Spleen (tissue), 11 donors: Measurements from ENCODE around the gene VEZT. TPM values are rescaled to one million over a fixed set of nuclear protein-coding genes. Genes with fewer than 3 reads are reported as not detected.
"Not testable (repeated sequence)": the region's sequence is repeated elsewhere in the genome, so short reads cannot be mapped to it uniquely, and the experiment has no call there.

Experiments used
- DNase-seq: peaks from one replicate; pipeline ENCODE4 v3.0.0-alpha.2; 2020
- H3K27ac ChIP-seq, 8 donors: fragments of 200-600 bp; sonication (generic) in 7 of 8; 1 replicate in 4 of 8; 2 replicates in 4 of 8; pipeline versions ENCODE4 v1.5.0 to v1.8.0; 2016 to 2021; ENCODE audit warnings: inconsistent platforms in 4 of 8, mild to moderate bottlenecking in 4 of 8, moderate library complexity in 1 of 8
- H3K27me3 ChIP-seq, 7 donors: fragments of 200-600 bp; sonication (generic) in 6 of 7; replicated peaks in 1 of 7; 1 replicate in 4 of 7; 2 replicates in 3 of 7; pipeline versions ENCODE4 v1.5.0 to v1.8.0; 2016 to 2021; ENCODE audit warnings: inconsistent platforms in 3 of 7, mild to moderate bottlenecking in 1 of 7
- H3K36me3 ChIP-seq, 6 donors: fragments of 200-600 bp; sonication (generic) in 5 of 6; 1 replicate in 4 of 6; 2 replicates in 2 of 6; pipeline versions ENCODE4 v1.5.0 to v1.8.0; 2016 to 2021; ENCODE audit warnings: inconsistent platforms in 2 of 6
- H3K4me1 ChIP-seq, 6 donors: fragments of 200-600 bp; sonication (generic) in 5 of 6; 1 replicate in 3 of 6; 2 replicates in 3 of 6; pipeline versions ENCODE4 v1.5.0 to v1.8.0; 2016 to 2021; ENCODE audit warnings: inconsistent platforms in 3 of 6
- H3K4me3 ChIP-seq, 8 donors: fragments of 200-600 bp; sonication (generic) in 7 of 8; 1 replicate in 4 of 8; 2 replicates in 4 of 8; pipeline versions ENCODE4 v1.5.0 to v1.8.0; 2016 to 2021; ENCODE audit warnings: inconsistent platforms in 4 of 8, mild to moderate bottlenecking in 4 of 8, moderate library complexity in 2 of 8
- H3K9me3 ChIP-seq, 8 donors: fragments of 200-600 bp; sonication (generic) in 7 of 8; 1 replicate in 4 of 8; 2 replicates in 4 of 8; pipeline versions ENCODE4 v1.5.0 to v1.8.0; 2016 to 2021; ENCODE audit warnings: inconsistent platforms in 4 of 8
- CTCF ChIP-seq, 11 experiments: fragments of 200-600 bp in 7 of 11; fragments of 450-650 bp in 4 of 11; sonication (generic) in 4 of 11; IDR thresholded peaks in 8 of 11; conservative IDR thresholded peaks in 3 of 11; 1 replicate in 7 of 11; 2 replicates in 4 of 11; pipeline versions ENCODE4 v1.4.0 to v1.8.0; 2016 to 2021; ENCODE audit warnings: antibody characterized with exemption in 11 of 11, inconsistent platforms in 4 of 11, mild to moderate bottlenecking in 1 of 11
- POLR2A ChIP-seq, 3 donors: fragments of 450-650 bp; IDR thresholded peaks; one replicate each; pipeline ENCODE4 v1.5.1; 2017; ENCODE audit warnings: antibody characterized with exemption in 3 of 3, mild to moderate bottlenecking in 1 of 3
- POLR2AphosphoS5 ChIP-seq, 3 donors: sonication (generic); formaldehyde crosslinking; IDR thresholded peaks; one replicate each; pipeline ENCODE4 v1.5.1; 2017; ENCODE audit warnings: antibody characterized with exemption in 3 of 3
- WGBS, 5 donors: extraction: QIAGEN DNeasy Blood & Tissue Kit in 3 of 5; methylation state at CpG; one replicate each; pipeline versions ENCODE4 v1.1.5 to v1.1.7; 2013 to 2018; 5-methylcytosine and 5-hydroxymethylcytosine counted together
- intact Hi-C: fragments of 100-400 bp; cut with DNase I; formaldehyde crosslinking; loops from one replicate; pipeline ENCODE4 v1.15.0; 2023; ENCODE audit warnings: low total_unique reads
- polyA plus RNA-seq, 3 donors: library from polyadenylated mRNA; stranded (reverse); fragments of 200-250 nt; gene quantifications; one replicate each; pipeline ENCODE4 v1.2.1, GENCODE V29; 2013
- total RNA-seq, 7 donors: library from RNA; depleted of rRNA in 3 of 7; stranded (reverse); fragments of >200 nt in 3 of 7; fragmentation: NEBNext Ultra II Directional in 4 of 7; extraction: Animal tissue kit (Norgen Biotek cat#: 25700) in 4 of 7; gene quantifications; one replicate each; pipeline versions ENCODE4 v1.1.0 to v1.2.1, GENCODE V29; 2016 to 2021
- donor health status: healthy with polysubstance abuse.
- donor health status: DM: no; HTN: no; CAD: no; lungs with moderate emphysema.
- donor health status: DM: no; HTN: no; CAD: no.
- donor health status: Bipolar disorder and iron deficiency.
- donor health status: healthy.
- donor health status: DM: no; HTN: no; CAD: no.
- donor health status: DM: yes; HTN: yes; CAD: no.

VEZT gene
- total and polyA plus RNA-seq, 10 donors, result 17.0 to 64.3 (median 44.8) TPM

GRCh38 chr12:95195122-95195521 is 22.5 kb upstream of the VEZT start:
- H3K36me3 ChIP-seq, result no peaks in the 10 kb centered on the region
- TF ChIP-seq POLR2A (IDR thresholded peaks at IDR 0.05) (no peak), POLR2AphosphoS5 (IDR thresholded peaks at IDR 0.05) (no peak), CTCF (IDR thresholded peaks at IDR 0.05 in 8 of 11, conservative IDR thresholded peaks at IDR 0.05 in 3 of 11) (no peak)
- WGBS, 5 donors, result 88 to 96% (median 91%) methylated on average over 3 of the region's 3 CpGs
- no peak for DNase-seq
- no peaks in the 10 kb centered on the region for H3K27me3 ChIP-seq
- no peak overlapping the region for H3K4me3 ChIP-seq
- H3K27ac ChIP-seq, result no peak overlapping the region
- no peaks in the 10 kb centered on the region for H3K4me1 ChIP-seq
- intact Hi-C loops, result no loop called here
- no peaks in the 10 kb centered on the region for H3K9me3 ChIP-seq

DNA sequence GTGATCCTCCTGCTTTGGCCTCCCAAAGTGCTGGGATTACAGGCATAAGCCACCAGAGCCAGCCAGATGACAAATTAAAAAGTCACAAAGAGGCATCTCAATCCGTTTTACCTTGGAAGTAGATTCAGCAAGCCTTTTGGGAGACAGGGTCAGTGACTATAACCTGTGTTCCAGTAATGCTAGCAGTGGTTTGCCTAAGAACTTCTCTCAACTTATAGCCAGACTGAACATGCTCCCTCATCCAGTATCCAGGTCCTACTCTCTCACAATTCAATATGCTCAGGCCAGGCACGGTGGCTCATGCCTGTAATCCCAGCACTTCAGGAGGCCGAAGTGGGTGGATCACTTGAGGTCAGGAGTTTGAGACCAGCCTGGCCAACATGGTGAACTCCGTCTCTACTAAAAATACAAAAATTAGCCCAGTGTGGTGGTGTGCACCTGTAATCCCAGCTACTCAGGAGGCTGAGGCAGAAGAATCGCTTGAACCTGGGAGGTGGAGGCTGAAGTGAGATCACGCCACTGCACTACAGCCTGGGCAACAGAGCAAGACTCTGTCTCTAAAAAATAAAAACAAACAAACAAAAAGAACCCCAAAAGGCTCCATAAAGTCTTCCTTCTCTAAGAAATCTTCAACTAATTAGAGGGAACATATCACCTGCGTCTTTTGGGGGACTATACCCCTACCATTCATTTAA is 20.6 kb upstream of the VEZT start:
- intact Hi-C loops, H3K36me3 ChIP-seq, H3K27ac ChIP-seq, H3K27me3 ChIP-seq, DNase-seq, H3K4me3 ChIP-seq, H3K9me3 ChIP-seq: not testable (repeated sequence)
- peaks cover 0 to 12% (median under 1%) of the 10 kb centered on the region in 6 donors for H3K4me1 ChIP-seq
- WGBS, 5 donors, result 90 to 94% (median 92%) methylated on average over 7 of the region's 7 CpGs

DNA sequence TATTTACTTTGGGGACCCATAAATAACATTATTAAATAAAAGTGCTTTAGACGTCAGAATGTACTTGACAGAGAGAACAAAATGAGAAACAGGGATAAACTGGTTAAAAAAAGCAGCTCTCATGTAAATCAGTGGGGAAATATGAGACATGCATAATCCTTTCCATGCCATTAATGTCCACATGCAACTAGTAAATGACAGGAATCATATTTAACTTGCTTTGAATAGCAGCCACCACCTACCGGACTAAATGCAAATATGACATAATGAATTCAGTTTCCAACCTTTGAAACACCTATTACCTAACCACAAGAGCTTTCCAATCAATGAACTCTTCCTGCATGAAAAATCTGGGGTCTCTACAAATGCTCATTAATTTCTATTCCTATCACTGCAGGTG is 20.0 kb upstream of the VEZT start:
- intact Hi-C loops, result no loop called here

GRCh38 chr12:95198914-95199313 is 18.7 kb upstream of the VEZT start:
- Histone ChIP-seq H3K4me3 (no peak overlapping the region), H3K4me1 (peaks cover 5 to 31% (median 12%) of the 10 kb centered on the region in 6 donors), H3K9me3 (no peaks in the 10 kb centered on the region), H3K27ac (no peak overlapping the region), H3K27me3 (no peaks in the 10 kb centered on the region), H3K36me3 (no peaks in the 10 kb centered on the region)
- WGBS, 5 donors, result 62 to 77% (median 68%) methylated on average over 4 of the region's 4 CpGs
- no peak for TF ChIP-seq POLR2A (IDR thresholded peaks at IDR 0.05)
- no peak for TF ChIP-seq POLR2AphosphoS5 (IDR thresholded peaks at IDR 0.05)
- no peak for DNase-seq
- intact Hi-C loops, result no loop called here

More for the DNA sequence above, 20.0 kb upstream of the VEZT start:
- no peaks in the 10 kb centered on the region for H3K36me3 ChIP-seq
- TF ChIP-seq POLR2AphosphoS5 (IDR thresholded peaks at IDR 0.05) (no peak), POLR2A (IDR thresholded peaks at IDR 0.05) (no peak), CTCF (IDR thresholded peaks at IDR 0.05 in 8 of 11, conservative IDR thresholded peaks at IDR 0.05 in 3 of 11) (no peak)
- no peak overlapping the region for H3K4me3 ChIP-seq
- no peak for DNase-seq
- no peaks in the 10 kb centered on the region for H3K9me3 ChIP-seq
- no peak overlapping the region for H3K27ac ChIP-seq
- WGBS, 5 donors, result 75 to 83% (median 80%) methylated on average over 2 of the region's 2 CpGs
- H3K4me1 ChIP-seq, result peaks cover 3 to 18% (median 5%) of the 10 kb centered on the region in 6 donors
- H3K27me3 ChIP-seq, result no peaks in the 10 kb centered on the region

DNA sequence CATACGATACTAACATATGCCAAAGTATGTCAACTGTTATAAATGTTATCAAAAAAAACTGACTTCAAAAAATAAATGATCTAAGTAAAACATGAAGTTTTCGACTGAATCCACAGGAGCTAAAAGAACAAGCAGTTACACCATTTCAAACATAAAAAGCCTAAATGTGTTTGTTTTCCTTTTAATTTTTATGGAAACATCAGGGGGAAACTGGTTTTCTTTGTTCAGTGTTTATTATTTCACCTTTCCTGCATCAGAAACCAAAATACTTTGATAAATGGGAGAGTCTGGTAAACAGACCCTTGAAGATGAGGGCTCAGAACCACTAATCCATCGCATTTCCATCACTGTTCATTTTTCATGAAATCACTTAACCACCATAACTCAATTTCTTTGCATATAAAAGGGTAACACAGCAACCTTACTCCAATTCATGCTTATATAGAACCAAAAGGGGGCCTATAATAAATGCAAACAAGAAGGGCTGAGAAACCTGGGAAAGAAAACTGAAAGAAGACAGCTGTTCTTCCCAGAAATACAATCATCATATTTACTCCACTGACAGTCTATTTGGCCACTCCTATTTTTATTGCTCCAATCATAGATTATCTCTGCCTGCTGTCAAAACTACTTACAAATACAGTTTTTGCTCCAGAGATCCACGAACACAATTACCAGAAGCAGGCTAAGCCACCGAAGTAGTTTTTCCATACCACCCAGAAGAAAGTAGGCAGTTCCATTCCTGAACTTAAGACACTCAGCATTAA is 17.3 kb upstream of the VEZT start:
- H3K27me3 ChIP-seq, result no peaks in the 10 kb centered on the region
- no peaks in the 10 kb centered on the region for H3K36me3 ChIP-seq
- no peak overlapping the region for H3K4me3 ChIP-seq
- no peaks in the 10 kb centered on the region for H3K9me3 ChIP-seq
- TF ChIP-seq CTCF (IDR thresholded peaks at IDR 0.05 in 8 of 11, conservative IDR thresholded peaks at IDR 0.05 in 3 of 11), result no peak
- TF ChIP-seq POLR2A (IDR thresholded peaks at IDR 0.05), result no peak
- TF ChIP-seq POLR2AphosphoS5 (IDR thresholded peaks at IDR 0.05), result no peak
- H3K4me1 ChIP-seq, result peaks cover 8 to 43% (median 23%) of the 10 kb centered on the region in 6 donors
- WGBS, 5 donors, result 66 to 85% (median 79%) methylated on average over 5 of the region's 5 CpGs
- no peak for DNase-seq
- H3K27ac ChIP-seq, result peak overlapping the region in 5 of 8 donors; percentile 3 to 38 (median 23)
- intact Hi-C loops, result no loop called here
